PC-3 (cell line): Measurements from ENCODE around the gene C16orf96.

Experiments used
- CTCF ChIP-seq: fragments of 300-600 bp; sonication (generic); conservative IDR thresholded peaks from 2 replicates; pipeline ENCODE4 v1.5.1; 2017; ENCODE audit warnings: antibody characterized with exemption, low read depth, mild to moderate bottlenecking, low read length
- EZH2 ChIP-seq: fragments of 300-600 bp; sonication (generic); IDR thresholded peaks from one replicate; pipeline ENCODE4 v1.6.1; 2017; ENCODE audit warnings: antibody characterized with exemption, mild to moderate bottlenecking, low read length; ENCODE audit not compliant: unreplicated experiment
- EZH2phosphoT487 ChIP-seq: fragments of 300-600 bp; sonication (generic); IDR thresholded peaks from 2 replicates; pipeline ENCODE4 v1.6.1; 2018; ENCODE audit warnings: mild to moderate bottlenecking, antibody characterized with exemption, low read length, borderline replicate concordance

DNA sequence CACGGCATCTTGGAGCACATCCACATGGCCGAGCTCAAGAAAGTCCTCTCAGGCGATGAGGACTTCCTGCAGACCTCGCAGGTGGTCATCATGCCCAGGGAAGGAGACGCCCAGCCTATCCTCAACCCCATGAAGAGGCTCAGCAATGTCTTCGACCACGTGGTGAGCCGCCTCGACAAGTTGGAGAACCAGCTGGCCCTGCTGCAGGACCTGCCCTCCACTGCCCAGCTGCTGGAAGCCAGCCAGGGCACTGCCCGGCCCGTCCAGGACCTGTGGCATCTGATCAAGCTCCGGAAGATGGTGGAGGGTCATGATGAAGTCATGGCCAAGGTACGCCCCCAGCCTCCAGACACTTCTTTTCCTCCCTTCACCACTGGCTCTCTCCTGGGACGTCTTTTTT is 440 bp downstream of the C16orf96 start:
- TF ChIP-seq EZH2 = no peak
- no peak for TF ChIP-seq CTCF
- TF ChIP-seq EZH2phosphoT487 = no peak
